ENCODE results near the gene NCK1. TPM values are rescaled to one million over a fixed set of nuclear protein-coding genes. Genes with fewer than 3 reads are reported as not detected.
"Not testable (repeated sequence)": the region's sequence is repeated elsewhere in the genome, so short reads cannot be mapped to it uniquely, and the experiment has no call there.

NCK1 gene
- total and polyA plus RNA-seq, 11 donors, result 6.5 to 36.0 (median 23.3) TPM

DNA sequence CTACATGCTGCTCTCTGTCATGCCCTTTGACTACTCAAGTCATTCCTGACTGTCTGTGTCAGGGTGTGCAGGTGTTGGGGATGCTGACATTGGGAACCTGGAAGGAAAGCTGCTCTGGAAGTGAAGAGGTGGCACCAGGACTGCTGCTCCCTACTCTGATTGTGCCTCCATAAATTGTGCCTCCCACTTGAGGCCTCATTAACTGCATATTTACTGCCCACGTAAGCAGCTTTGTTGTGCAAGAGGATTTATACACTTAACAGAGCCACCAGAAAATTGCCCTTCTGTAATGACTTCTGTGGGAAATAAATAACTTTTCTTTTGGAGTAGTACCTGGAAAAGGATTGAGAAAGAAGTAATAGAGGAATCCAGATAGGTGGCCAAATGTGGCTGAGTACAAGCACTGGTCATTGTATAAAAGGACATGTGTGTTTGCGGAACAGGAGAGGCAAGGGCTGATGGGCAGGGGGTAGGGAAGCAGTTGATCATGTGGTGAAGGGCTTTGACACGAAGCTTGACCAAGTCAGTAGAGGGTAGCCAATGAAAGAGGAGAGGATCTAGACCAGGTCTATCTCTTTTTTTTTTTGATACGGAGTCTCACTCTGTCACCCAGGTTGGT, 120.6 kb downstream of the NCK1 start:
- no peak for ATAC-seq
- Histone ChIP-seq H3K4me1 (peaks cover 0 to 9% (median 0%) of the 10 kb centered on the region in 12 donors), H3K4me3 (no peak overlapping the region), H3K27ac (no peak overlapping the region), H3K9me3 (no peaks in the 10 kb centered on the region), H3K27me3 (no peaks in the 10 kb centered on the region), H3K36me3 (no peaks in the 10 kb centered on the region)
- no peak for TF ChIP-seq POLR2A (IDR thresholded peaks at IDR 0.05)
- TF ChIP-seq, protein P1, sequence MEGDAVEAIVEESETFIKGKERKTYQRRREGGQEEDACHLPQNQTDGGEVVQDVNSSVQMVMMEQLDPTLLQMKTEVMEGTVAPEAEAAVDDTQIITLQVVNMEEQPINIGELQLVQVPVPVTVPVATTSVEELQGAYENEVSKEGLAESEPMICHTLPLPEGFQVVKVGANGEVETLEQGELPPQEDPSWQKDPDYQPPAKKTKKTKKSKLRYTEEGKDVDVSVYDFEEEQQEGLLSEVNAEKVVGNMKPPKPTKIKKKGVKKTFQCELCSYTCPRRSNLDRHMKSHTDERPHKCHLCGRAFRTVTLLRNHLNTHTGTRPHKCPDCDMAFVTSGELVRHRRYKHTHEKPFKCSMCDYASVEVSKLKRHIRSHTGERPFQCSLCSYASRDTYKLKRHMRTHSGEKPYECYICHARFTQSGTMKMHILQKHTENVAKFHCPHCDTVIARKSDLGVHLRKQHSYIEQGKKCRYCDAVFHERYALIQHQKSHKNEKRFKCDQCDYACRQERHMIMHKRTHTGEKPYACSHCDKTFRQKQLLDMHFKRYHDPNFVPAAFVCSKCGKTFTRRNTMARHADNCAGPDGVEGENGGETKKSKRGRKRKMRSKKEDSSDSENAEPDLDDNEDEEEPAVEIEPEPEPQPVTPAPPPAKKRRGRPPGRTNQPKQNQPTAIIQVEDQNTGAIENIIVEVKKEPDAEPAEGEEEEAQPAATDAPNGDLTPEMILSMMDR (IDR thresholded peaks at IDR 0.05), result no peak
- 96 to 98% (median 97%) methylated on average over 4 of the region's 4 CpGs for WGBS, 4 donors
- no peak for DNase-seq
- intact Hi-C loops (cut with DNase I), result no loop called here

DNA sequence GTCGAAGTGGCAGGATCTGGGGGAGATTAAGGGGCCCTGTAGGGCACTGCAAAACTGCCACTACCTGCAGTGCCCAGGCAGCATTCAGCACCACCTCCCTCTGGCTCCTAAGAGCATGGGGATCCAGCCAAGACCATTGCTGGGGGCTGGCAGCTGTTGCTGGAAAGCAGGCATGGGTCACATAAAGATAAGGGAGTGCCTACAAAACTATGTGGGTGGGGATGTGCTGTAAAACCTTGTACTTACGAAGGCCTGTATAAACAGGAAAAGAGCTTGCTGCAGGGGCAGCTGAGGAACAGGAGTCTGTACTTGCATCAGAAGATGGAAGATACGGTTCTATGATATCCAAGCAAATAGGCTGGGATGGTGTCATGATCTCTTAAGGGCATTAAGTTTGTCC, 122.8 kb downstream of the NCK1 start:
- Histone ChIP-seq H3K27ac (no peak overlapping the region), H3K4me3 (no peak overlapping the region), H3K36me3 (no peaks in the 10 kb centered on the region), H3K4me1 (peaks cover 0 to 9% (median 0%) of the 10 kb centered on the region in 12 donors), H3K9me3 (no peaks in the 10 kb centered on the region), H3K27me3 (no peaks in the 10 kb centered on the region)
- ATAC-seq (peak in 3 of 4 donors; percentile 63 to 84 (median 71)), DNase-seq (peak in 1 of 5 donors; percentile 27)
- intact Hi-C loops (cut with DNase I), result no loop called here
- 32 to 39% (median 38%) methylated on average over 3 of the region's 3 CpGs for WGBS, 4 donors
- TF ChIP-seq, protein P1 (IDR thresholded peaks at IDR 0.05), result no peak
- no peak for TF ChIP-seq POLR2A (IDR thresholded peaks at IDR 0.05)

DNA sequence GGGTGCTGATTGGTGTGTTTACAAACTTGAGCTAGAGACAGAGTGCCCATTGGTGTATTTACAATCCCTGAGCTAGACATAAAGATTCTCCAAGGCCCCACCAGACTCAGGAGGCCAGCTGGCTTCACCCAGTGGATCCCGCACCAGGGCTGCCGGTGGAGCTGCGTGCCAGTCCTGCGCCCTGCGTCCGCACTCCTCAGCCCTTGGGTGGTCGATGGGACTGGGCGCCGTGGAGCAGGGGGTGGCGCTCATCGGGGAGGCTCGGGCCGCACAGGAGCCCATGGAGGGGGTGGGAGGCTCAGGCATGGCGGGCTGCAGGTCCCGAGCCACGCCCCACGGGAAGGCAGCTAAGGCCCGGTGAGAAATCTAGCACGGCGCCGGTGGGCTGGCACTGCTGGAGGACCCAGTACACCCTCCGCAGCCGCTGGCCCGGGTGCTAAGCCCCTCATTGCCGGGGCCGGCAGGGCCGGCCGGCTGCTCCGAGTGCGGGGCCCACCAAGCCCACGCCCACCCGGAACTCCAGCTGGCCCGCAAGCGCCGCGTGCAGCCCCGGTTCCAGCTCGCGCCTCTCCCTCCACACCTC, 125.5 kb downstream of the NCK1 start:
- H3K4me1 ChIP-seq; DNase-seq; H3K27me3 ChIP-seq; H3K4me3 ChIP-seq; H3K36me3 ChIP-seq; intact Hi-C loops (cut with DNase I); H3K27ac ChIP-seq; H3K9me3 ChIP-seq; ATAC-seq: not testable (repeated sequence)
- 95 to 98% (median 97%) methylated on average over 24 to 39 of the region's 39 CpGs; no CpG with 5 or more reads in 1 of the 4 donors for WGBS, 4 donors

DNA sequence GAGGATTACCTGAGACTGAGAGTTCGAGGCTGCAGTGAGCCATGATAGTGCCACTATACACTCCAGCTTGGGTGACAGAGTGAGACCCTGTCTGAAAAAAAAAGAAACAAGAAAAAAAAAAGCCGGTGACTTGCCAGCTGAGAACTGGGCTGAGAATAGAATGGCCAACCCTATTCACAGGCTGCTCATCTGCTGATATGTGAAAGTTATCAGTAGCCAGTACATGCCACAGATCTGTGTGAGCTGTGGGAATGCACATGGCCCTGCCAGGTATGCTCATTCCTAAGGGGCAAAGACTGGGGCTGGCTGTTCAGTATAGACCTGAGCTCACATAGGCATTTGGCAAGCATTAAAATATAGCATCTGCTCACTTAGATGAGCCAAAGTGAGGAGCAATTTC, 126.6 kb downstream of the NCK1 start:
- no peak for ATAC-seq
- Histone ChIP-seq H3K27me3 (no peaks in the 10 kb centered on the region), H3K36me3 (no peaks in the 10 kb centered on the region), H3K27ac (no peak overlapping the region), H3K4me1 (peaks cover 0 to 9% (median 0%) of the 10 kb centered on the region in 12 donors), H3K4me3 (no peak overlapping the region), H3K9me3 (no peaks in the 10 kb centered on the region)
- 63 to 74% (median 72%) methylated on average over 2 of the region's 2 CpGs for WGBS, 4 donors
- intact Hi-C loops (cut with DNase I), result no loop called here
- no peak for DNase-seq
- TF ChIP-seq, protein P1 (IDR thresholded peaks at IDR 0.05), result no peak
- TF ChIP-seq POLR2A (IDR thresholded peaks at IDR 0.05), result no peak
